ENCODE measurements around the gene DSP.

DSP gene

GRCh38 chr6:7579851-7580250, 38.4 kb downstream of the DSP start:
- Histone ChIP-seq H3K36me3 (ENCODE audit: control insufficient read depth in 4 of 4, insufficient read depth in 4 of 4, low read length in 3 of 4) (no peaks in the 10 kb centered on the region), H3K27me3 (replicated peaks in 2 of 5; ENCODE audit: control insufficient read depth in 4 of 5, insufficient read depth in 5 of 5, low read length in 4 of 5) (peaks cover 0 to 3% (median 0%) of the 10 kb centered on the region in 5 experiments), H3K4me1 (ENCODE audit: control extremely low read depth in 1 of 4, control insufficient read depth in 4 of 4, insufficient read depth in 4 of 4, low read length in 3 of 4) (no peaks in the 10 kb centered on the region), H3K9me3 (ENCODE audit: control extremely low read depth in 1 of 5, control insufficient read depth in 4 of 5, insufficient read depth in 2 of 5, low read depth in 1 of 5, low read length in 4 of 5) (no peaks in the 10 kb centered on the region), H3K4me3 (ENCODE audit: control insufficient read depth in 1 of 7, extremely low read depth in 1 of 7, insufficient read depth in 4 of 7, low read depth in 2 of 7, low read length in 6 of 7) (no peak overlapping the region), H3K27ac (ENCODE audit: insufficient read depth in 1 of 2, low read depth in 1 of 2, low read length in 2 of 2, poor library complexity in 1 of 2, severe bottlenecking in 2 of 2) (no peak overlapping the region)
- DNase-seq, result no peak
- 94% methylated on average over 7 of the region's 9 CpGs for WGBS (ENCODE audit: insufficient coverage)
- CTCF ChIA-PET, result interaction anchor here (0.9 to 2.2 kb wide), 4 partner anchors 10 to 45 kb away, joined by 3 to 9 read pairs (median 4); partner anchors contain the start of gene SNRNP48
- POLR2A ChIA-PET, result no interaction called here

- 98% methylated on average over 13 of the region's 13 CpGs for WGBS (ENCODE audit: insufficient coverage)
- ChIA-PET CTCF (interaction anchor here (0.9 to 2.2 kb wide), 3 partner anchors 9 to 46 kb away, joined by 3 to 9 read pairs (median 3); partner anchors contain the start of gene SNRNP48), POLR2A (interaction anchor here (0.6 kb wide), 1 partner anchor 214 kb away, joined by 3 read pairs; no protein-coding TSS in a partner anchor)
- Histone ChIP-seq H3K4me1 (ENCODE audit: control extremely low read depth in 1 of 4, control insufficient read depth in 4 of 4, insufficient read depth in 4 of 4, low read length in 3 of 4) (no peaks in the 10 kb centered on the region), H3K27me3 (replicated peaks in 2 of 5; ENCODE audit: control insufficient read depth in 4 of 5, insufficient read depth in 5 of 5, low read length in 4 of 5) (peaks cover 0 to 3% (median 0%) of the 10 kb centered on the region in 5 experiments), H3K4me3 (ENCODE audit: control insufficient read depth in 1 of 7, extremely low read depth in 1 of 7, insufficient read depth in 4 of 7, low read depth in 2 of 7, low read length in 6 of 7) (no peak overlapping the region), H3K36me3 (ENCODE audit: control insufficient read depth in 4 of 4, insufficient read depth in 4 of 4, low read length in 3 of 4) (no peaks in the 10 kb centered on the region), H3K27ac (ENCODE audit: insufficient read depth in 1 of 2, low read depth in 1 of 2, low read length in 2 of 2, poor library complexity in 1 of 2, severe bottlenecking in 2 of 2) (no peak overlapping the region), H3K9me3 (ENCODE audit: control extremely low read depth in 1 of 5, control insufficient read depth in 4 of 5, insufficient read depth in 2 of 5, low read depth in 1 of 5, low read length in 4 of 5) (no peaks in the 10 kb centered on the region)
- no peak for DNase-seq
Observed at GRCh38 chr6:7580537-7580926, 39.1 kb downstream of the DSP start.

- Histone ChIP-seq H3K27me3 (replicated peaks in 2 of 5; ENCODE audit: control insufficient read depth in 4 of 5, insufficient read depth in 5 of 5, low read length in 4 of 5) (peaks cover 0 to 3% (median 0%) of the 10 kb centered on the region in 5 experiments), H3K9me3 (ENCODE audit: control extremely low read depth in 1 of 5, control insufficient read depth in 4 of 5, insufficient read depth in 2 of 5, low read depth in 1 of 5, low read length in 4 of 5) (no peaks in the 10 kb centered on the region), H3K4me3 (ENCODE audit: control insufficient read depth in 1 of 7, extremely low read depth in 1 of 7, insufficient read depth in 4 of 7, low read depth in 2 of 7, low read length in 6 of 7) (no peak overlapping the region), H3K27ac (ENCODE audit: insufficient read depth in 1 of 2, low read depth in 1 of 2, low read length in 2 of 2, poor library complexity in 1 of 2, severe bottlenecking in 2 of 2) (no peak overlapping the region), H3K36me3 (ENCODE audit: control insufficient read depth in 4 of 4, insufficient read depth in 4 of 4, low read length in 3 of 4) (no peaks in the 10 kb centered on the region), H3K4me1 (ENCODE audit: control extremely low read depth in 1 of 4, control insufficient read depth in 4 of 4, insufficient read depth in 4 of 4, low read length in 3 of 4) (no peaks in the 10 kb centered on the region)
- POLR2A ChIA-PET, result interaction anchor here (0.6 kb wide), 1 partner anchor 215 kb away, joined by 3 read pairs; no protein-coding TSS in a partner anchor
- CTCF ChIA-PET, result interaction anchor here (0.9 to 2.2 kb wide), 3 partner anchors 9 to 35 kb away, joined by 3 to 9 read pairs (median 3); partner anchors contain the start of gene SNRNP48
- peak in 2 of 3 donors; percentile 5 to 10 for DNase-seq
- WGBS (ENCODE audit: insufficient coverage), result 66% methylated on average over 14 of the region's 14 CpGs
Observed at GRCh38 chr6:7580927-7581618, 39.6 kb downstream of the DSP start.

GRCh38 chr6:7585287-7585930, 43.9 kb downstream of the DSP start:
- H3K36me3 ChIP-seq (ENCODE audit: control insufficient read depth in 4 of 4, insufficient read depth in 4 of 4, low read length in 3 of 4), result no peaks in the 10 kb centered on the region
- no peak for DNase-seq
- ChIA-PET POLR2A (no interaction called here), CTCF (interaction anchor here (1.8 kb wide), 1 partner anchor 11 kb away, joined by 5 read pairs; no protein-coding TSS in a partner anchor)
- H3K9me3 ChIP-seq (ENCODE audit: control extremely low read depth in 1 of 5, control insufficient read depth in 4 of 5, insufficient read depth in 2 of 5, low read depth in 1 of 5, low read length in 4 of 5), result peaks cover 0 to 1% (median 0%) of the 10 kb centered on the region in 5 experiments
- H3K27ac ChIP-seq (ENCODE audit: insufficient read depth in 1 of 2, low read depth in 1 of 2, low read length in 2 of 2, poor library complexity in 1 of 2, severe bottlenecking in 2 of 2), result no peak overlapping the region
- WGBS (ENCODE audit: insufficient coverage), result 96% methylated on average over 14 of the region's 28 CpGs
- H3K4me3 ChIP-seq (ENCODE audit: control insufficient read depth in 1 of 7, extremely low read depth in 1 of 7, insufficient read depth in 4 of 7, low read depth in 2 of 7, low read length in 6 of 7), result no peak overlapping the region
- no peaks in the 10 kb centered on the region for H3K27me3 ChIP-seq (replicated peaks in 2 of 5; ENCODE audit: control insufficient read depth in 4 of 5, insufficient read depth in 5 of 5, low read length in 4 of 5)
- peaks cover 0 to 9% (median 7%) of the 10 kb centered on the region in 4 experiments for H3K4me1 ChIP-seq (ENCODE audit: control extremely low read depth in 1 of 4, control insufficient read depth in 4 of 4, insufficient read depth in 4 of 4, low read length in 3 of 4)

- CTCF ChIA-PET, result no interaction called here
- DNase-seq, result no peak
- Histone ChIP-seq H3K9me3 (ENCODE audit: control extremely low read depth in 1 of 5, control insufficient read depth in 4 of 5, insufficient read depth in 2 of 5, low read depth in 1 of 5, low read length in 4 of 5) (peaks cover 0 to 1% (median 0%) of the 10 kb centered on the region in 5 experiments), H3K36me3 (ENCODE audit: control insufficient read depth in 4 of 4, insufficient read depth in 4 of 4, low read length in 3 of 4) (no peaks in the 10 kb centered on the region), H3K27ac (ENCODE audit: insufficient read depth in 1 of 2, low read depth in 1 of 2, low read length in 2 of 2, poor library complexity in 1 of 2, severe bottlenecking in 2 of 2) (no peak overlapping the region), H3K27me3 (replicated peaks in 2 of 5; ENCODE audit: control insufficient read depth in 4 of 5, insufficient read depth in 5 of 5, low read length in 4 of 5) (no peaks in the 10 kb centered on the region), H3K4me3 (ENCODE audit: control insufficient read depth in 1 of 7, extremely low read depth in 1 of 7, insufficient read depth in 4 of 7, low read depth in 2 of 7, low read length in 6 of 7) (no peak overlapping the region), H3K4me1 (ENCODE audit: control extremely low read depth in 1 of 4, control insufficient read depth in 4 of 4, insufficient read depth in 4 of 4, low read length in 3 of 4) (peaks cover 8 to 23% (median 16%) of the 10 kb centered on the region in 4 experiments)
- POLR2A ChIA-PET, result no interaction called here
- 100% methylated on average over 2 of the region's 3 CpGs for WGBS (ENCODE audit: insufficient coverage)
Observed at GRCh38 chr6:7587631-7588100, 46.2 kb downstream of the DSP start.

- H3K4me3 ChIP-seq (ENCODE audit: control insufficient read depth in 1 of 7, extremely low read depth in 1 of 7, insufficient read depth in 4 of 7, low read depth in 2 of 7, low read length in 6 of 7), result no peak overlapping the region
- no peak overlapping the region for H3K27ac ChIP-seq (ENCODE audit: insufficient read depth in 1 of 2, low read depth in 1 of 2, low read length in 2 of 2, poor library complexity in 1 of 2, severe bottlenecking in 2 of 2)
- H3K36me3 ChIP-seq (ENCODE audit: control insufficient read depth in 4 of 4, insufficient read depth in 4 of 4, low read length in 3 of 4), result peaks cover 0 to 5% (median 2%) of the 10 kb centered on the region in 4 experiments
- H3K9me3 ChIP-seq (ENCODE audit: control extremely low read depth in 1 of 5, control insufficient read depth in 4 of 5, insufficient read depth in 2 of 5, low read depth in 1 of 5, low read length in 4 of 5), result peaks cover 0 to 1% (median 0%) of the 10 kb centered on the region in 5 experiments
- H3K27me3 ChIP-seq (replicated peaks in 2 of 5; ENCODE audit: control insufficient read depth in 4 of 5, insufficient read depth in 5 of 5, low read length in 4 of 5), result no peaks in the 10 kb centered on the region
- no peak for DNase-seq
- CTCF ChIA-PET, result interaction anchor here (0.7 kb wide), 1 partner anchor 9 kb away, joined by 3 read pairs; no protein-coding TSS in a partner anchor
- H3K4me1 ChIP-seq (ENCODE audit: control extremely low read depth in 1 of 4, control insufficient read depth in 4 of 4, insufficient read depth in 4 of 4, low read length in 3 of 4), result peaks cover 8 to 23% (median 16%) of the 10 kb centered on the region in 4 experiments
- POLR2A ChIA-PET, result no interaction called here
- 100% methylated on average over 1 of the region's 4 CpGs for WGBS (ENCODE audit: insufficient coverage)
Observed at GRCh38 chr6:7588506-7588905, 47.0 kb downstream of the DSP start.
